RPMI8226 (cell line): ENCODE results near the gene CD99.
"Not testable (repeated sequence)": the region's sequence is repeated elsewhere in the genome, so short reads cannot be mapped to it uniquely, and the experiment has no call there.

ENCODE experiments used
- DNase-seq: peaks from one replicate; pipeline ENCODE4 v3.0.0-alpha.2; 2015

Gene CD99

DNA sequence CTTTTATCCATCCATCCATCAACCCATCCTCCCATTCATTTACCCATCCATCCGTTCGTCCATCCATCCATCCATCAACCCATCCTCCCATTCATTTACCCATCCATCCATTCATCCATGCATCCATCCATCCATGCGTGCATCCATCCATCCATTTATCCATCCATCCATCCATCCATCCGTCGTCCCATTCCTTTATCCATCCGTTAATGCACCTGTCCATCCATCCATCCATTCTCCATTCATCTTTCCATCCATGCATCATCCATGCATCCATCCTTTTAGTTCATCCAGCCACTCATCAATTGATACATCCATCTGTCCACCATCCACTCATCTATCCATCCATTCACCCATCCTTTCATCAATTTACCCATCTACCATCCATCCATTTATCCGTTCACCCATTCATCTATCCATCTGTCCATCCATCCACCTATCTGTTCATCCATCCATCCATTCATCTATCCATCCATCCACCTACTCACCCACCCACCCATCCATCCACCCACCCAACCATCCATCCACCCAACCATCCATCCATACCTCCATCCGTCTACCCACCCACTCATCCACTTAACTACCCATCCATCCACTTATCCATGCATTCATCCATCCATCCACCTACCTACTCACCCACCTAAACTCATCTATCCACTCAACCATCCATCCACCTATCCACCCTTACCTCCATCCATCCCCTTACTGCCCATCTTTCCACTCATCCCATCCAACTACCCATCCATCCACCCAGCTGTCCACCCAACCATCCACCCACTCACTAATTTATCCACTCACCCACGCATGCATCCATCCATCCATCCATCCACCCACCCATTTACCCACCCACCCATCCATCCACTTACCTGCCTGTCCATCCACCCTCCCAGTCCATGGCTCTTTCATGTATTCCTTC lies 9.6 kb downstream of the CD99 start:
- DNase-seq: no peak

DNA sequence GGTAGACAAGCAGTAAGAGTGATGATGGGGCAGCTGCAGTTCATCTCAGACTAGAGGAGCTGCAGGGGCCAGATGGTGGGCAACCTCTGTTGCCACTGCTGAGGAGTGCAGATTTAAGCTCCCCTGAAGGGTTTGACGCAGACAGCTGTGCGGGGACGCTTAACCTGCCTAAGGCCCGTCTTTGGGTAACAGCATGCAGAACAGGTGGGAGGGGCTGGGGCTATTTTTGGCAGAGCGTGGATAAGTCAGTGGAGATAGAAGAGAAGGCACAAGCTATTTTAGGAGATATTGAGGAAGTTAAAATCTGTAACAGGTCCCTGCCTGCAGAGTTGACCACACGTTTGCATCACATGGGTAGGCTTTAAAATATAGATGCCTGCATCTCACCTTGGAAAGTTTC lies 10.5 kb downstream of the CD99 start:
- peak; percentile 97 for DNase-seq

DNA sequence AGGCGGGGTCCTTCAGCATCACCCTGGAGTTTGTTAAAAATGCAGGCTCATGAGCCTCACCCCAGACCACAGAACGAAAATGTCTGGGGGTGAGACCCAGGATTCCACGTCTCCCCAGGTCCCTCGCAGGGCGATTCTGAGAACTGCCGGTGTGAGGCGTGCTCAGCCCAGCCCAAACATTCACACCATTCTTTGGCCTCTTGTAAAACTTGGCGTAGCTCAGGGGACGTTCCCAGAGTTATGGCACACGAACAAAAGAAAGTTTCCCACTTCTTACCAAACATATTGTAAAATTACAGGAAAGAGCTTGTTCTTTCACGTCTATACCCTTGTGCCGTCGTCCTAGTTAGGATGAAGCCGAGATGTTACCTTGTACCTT lies 12.9 kb downstream of the CD99 start:
- no peak for DNase-seq

- DNase-seq: no peak
These were observed 14.1 kb downstream of the CD99 start for GRCh38 chrX:2705046-2705832.

GRCh38 chrX:2707334-2707760 lies 16.3 kb downstream of the CD99 start:
- DNase-seq: peak; percentile 93

DNA sequence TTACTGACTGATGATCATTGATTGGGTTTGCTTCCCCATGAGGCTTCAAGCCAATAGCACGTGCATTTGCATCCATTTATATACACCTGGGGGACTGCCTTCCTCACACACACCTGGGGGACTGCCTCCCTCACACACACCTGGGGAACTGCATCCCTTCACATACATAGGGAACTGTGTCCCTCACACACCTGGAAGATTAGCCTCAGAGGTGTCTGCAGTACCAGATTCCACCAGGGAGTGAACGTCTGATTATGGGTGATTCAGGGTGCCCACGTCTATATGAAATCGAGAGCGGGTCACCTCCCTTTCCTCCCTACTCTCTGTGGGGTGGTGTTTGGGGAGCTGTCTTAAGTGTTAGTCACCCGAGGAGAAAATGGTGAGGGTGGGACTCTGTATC lies 16.9 kb downstream of the CD99 start:
- peak; percentile 35 for DNase-seq

- no peak for DNase-seq
These were observed 17.6 kb downstream of the CD99 start for GRCh38 chrX:2708592-2709188.

GRCh38 chrX:2709556-2709955 lies 18.5 kb downstream of the CD99 start:
- no peak for DNase-seq

DNA sequence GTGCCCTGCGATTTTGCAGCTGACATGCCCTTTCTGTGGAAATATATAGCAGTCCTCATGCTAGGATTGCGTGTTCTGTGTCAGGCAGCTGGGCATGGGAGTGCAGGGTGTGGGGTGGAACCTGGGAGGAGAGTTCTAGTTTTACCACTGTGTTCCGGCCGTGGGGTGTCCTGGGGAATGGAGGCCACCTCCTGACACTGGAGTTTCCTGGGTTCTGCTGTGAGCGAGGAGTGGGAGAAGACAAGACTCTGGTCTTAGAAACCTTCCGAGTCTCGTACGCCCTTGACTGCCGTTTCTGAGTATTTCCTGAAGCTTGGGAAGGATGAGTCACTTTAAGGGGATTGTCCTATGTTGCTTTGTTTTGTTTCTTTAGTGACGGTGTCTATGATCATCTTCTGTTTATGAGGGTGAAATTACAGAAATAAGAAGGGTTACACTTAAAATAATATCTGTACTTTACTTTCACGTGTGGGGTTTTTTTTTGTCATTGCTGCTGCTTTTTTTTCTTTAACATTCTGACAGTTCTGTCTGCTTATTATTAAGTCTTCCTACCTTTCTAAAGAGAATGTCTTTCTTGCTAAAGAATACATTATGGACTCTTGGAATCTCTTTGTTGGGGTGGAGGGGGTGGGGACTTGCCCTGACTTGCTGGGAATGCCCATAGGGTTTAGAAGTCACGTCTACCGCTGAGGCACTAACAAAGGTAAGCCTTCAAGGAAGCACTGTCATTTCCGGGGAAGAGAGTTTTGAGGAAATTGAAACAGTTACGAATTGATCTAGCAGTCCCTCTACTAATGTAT lies 19.1 kb downstream of the CD99 start:
- DNase-seq: no peak

- DNase-seq: no peak
These were observed 20.3 kb downstream of the CD99 start for GRCh38 chrX:2711441-2711840.

GRCh38 chrX:2712428-2712827 lies 21.3 kb downstream of the CD99 start:
- DNase-seq: no peak

DNA sequence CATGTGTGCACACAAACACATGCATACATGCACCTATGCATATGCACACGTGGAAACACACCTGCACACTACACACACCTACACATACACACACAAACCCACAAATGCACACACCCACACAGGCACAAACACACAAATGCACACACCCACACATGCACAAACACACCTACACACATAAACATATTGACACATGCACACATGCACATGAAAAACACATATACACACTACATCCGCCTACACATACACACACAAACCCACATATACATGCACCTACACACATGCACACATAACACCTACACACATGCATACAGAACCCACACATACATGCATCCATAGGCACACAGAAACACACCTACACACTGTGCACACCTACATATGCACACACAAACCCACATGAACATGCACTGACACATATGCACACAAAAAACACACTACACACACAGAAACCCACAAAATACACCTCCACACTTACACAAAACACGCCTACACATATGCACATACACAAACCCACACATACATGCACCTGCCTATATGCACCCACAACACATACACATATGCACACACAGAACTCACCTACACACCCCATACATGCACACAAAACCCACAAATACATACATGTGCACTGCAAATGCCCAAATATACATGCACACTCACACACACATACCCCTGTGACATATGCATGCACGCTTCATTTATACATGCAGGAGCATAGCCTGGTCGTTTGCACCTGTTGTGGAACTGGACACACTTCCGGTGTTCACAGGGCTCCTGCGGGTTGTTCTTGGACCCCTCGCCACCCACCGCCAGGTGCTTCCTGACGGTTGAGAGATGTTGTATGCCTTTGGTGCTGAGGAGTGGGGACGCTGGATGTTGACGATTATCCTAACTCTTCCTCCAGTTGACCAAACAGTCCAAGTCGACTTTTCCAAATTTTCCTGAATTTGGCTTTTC lies 22.1 kb downstream of the CD99 start:
- DNase-seq: no peak

GRCh38 chrX:2714551-2714950 lies 23.5 kb downstream of the CD99 start:
- DNase-seq: no peak

GRCh38 chrX:2715066-2715600 lies 24.0 kb downstream of the CD99 start:
- no peak for DNase-seq

DNA sequence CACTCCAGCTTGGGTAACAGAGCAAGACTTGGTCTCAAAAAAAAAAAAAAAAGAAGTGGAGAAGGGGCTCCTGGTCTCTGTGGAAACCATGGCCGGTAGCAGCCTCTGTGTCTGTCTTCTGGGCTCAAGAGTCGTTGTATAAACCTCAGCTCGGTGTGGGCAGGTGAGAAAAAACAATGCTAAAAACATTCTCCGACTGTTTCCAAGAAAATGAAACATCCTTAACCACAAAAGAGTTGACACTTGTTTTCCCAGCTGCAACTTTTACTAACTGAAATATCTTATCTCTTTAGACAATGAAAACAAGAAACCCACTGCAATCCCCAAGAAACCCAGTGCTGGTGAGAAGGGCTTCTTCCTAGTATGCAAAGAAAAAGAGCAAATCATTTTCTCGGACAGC lies 26.2 kb downstream of the CD99 start:
- no peak for DNase-seq

GRCh38 chrX:2718821-2719220 lies 27.7 kb downstream of the CD99 start:
- DNase-seq: no peak

DNA sequence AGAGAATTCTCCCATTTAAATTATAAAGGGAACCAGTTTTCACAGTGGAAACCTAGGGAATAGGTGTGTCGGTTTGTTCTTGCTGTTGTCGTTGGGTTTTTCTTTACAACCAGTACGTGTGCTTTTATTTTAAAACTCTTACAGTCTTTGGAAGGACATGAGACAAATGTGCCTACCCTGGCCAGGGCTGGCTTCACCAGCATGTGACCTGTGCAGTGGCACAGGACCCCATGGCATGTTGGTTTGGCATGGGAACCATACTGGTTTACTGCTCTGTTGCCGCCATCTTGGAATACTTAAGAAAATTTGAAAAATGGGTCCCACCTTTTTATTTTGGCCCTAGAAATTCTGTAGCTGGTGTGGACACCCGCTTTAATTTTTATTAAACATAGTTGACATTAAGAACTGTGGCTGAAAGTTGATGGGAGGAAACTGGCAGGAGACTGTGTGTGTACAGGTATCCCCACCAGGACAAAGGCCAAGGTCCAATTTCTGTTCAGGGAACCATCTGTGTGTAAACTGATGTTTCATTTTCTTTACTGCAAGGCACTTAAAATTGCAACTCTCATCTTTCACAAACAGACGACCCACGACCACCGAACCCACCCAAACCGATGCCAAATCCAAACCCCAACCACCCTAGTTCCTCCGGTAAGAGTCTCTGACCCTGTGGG lies 28.8 kb downstream of the CD99 start:
- no peak for DNase-seq

- DNase-seq: no peak
These were observed 32.3 kb downstream of the CD99 start for GRCh38 chrX:2723286-2723879.

DNA sequence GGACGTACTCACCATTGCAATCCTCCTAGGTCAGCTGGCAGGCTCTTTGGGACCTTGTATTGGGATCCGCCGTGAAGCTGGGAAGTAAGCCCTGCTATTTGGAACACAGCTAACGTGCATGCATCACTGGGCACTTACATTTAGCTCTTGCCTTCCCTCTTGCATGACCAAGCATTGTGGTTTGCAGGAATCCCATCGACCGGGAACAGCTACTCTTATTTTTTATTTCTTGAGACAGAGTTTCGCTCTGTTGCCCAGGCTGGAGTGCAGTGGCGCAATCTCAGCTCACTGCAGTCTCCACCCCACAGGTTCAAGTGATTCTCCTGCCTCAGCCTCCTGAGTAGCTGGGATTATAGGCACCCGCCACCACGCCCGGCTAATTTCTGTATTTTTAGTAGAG lies 36.2 kb downstream of the CD99 start:
- not testable (repeated sequence) for DNase-seq

DNA sequence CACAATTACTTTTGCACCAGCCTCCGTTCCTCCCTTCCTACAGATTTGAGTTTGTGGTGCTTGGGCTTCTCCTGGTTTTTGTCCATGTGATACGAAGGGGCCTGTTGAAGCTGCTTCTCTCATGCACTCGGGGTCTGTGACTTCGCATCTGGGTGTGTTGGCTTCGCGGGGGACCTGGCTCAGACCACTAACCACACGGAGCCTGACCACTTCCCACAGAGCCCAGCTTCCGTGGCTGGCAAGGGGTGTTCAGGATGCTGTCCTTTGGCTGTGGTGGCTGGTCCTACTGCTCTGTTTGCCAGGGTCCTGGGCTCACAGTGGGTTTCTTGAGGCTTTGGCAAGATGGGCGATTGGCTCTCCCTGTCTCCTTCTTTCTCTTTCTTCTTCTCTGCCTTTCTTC lies 41.0 kb downstream of the CD99 start:
- no peak for DNase-seq
